NCI-H128 (cell line): ENCODE measurements around the gene OR4X1.
"Not testable (repeated sequence)": the region's sequence is repeated elsewhere in the genome, so short reads cannot be mapped to it uniquely, and the experiment has no call there.

Experiments used
- DNase-seq: peaks from one replicate; lab custom pipeline; 2025; ENCODE audit not compliant: unreplicated experiment; lab: John Stamatoyannopoulos, UW

Gene OR4X1, protein sequence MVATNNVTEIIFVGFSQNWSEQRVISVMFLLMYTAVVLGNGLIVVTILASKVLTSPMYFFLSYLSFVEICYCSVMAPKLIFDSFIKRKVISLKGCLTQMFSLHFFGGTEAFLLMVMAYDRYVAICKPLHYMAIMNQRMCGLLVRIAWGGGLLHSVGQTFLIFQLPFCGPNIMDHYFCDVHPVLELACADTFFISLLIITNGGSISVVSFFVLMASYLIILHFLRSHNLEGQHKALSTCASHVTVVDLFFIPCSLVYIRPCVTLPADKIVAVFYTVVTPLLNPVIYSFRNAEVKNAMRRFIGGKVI

DNA sequence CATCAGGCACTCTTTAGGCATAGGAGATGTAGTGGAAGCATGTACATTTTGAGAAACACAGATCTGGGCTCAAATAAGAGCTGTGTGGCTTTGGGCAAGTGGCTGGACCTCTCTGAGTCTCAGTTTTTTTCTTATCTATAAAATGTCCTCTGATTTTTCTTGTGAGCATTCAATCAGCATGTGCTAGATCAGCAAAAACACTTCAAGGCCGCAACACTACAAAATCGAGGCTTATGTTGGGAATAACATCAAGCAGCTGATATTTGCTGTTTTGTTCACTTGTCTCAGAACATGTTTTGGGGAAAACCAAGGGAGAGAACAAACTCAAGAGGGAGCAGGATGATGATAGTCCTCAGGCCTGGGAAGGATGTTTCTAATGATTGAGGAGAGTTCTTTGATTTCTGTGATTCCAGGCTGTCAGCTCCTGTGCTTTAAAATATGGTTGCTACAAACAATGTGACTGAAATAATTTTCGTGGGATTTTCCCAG lies at the start of gene OR4X1:
OR4X1 (plus strand) TSS at position 439 of the 489 bp plus-strand sequence; CDS start at position 439, 0 bp downstream.
- no peak for DNase-seq

DNA sequence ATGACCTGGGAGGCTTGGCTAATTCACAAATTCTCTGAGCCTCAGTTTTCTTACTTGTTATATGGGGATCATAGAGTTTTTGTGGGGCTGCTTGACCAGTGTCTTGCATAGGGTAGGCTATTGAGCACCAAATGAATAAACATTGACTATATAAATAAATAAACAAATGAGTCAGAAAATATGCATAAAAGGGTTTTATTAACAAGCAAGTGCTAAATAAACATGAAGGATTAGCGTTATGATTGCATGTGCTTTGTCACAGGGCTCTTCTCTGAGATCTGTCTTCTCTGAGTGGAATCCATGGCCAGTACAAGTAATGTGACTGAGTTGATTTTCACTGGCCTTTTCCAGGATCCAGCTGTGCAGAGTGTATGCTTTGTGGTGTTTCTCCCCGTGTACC lies 47.2 kb upstream of the OR4X1 start, which contains the start of gene OR4B1:
OR4B1 (plus strand) TSS at position 301 of the 400 bp plus-strand sequence; CDS start at position 301, 0 bp downstream.
- DNase-seq, result no peak

DNA sequence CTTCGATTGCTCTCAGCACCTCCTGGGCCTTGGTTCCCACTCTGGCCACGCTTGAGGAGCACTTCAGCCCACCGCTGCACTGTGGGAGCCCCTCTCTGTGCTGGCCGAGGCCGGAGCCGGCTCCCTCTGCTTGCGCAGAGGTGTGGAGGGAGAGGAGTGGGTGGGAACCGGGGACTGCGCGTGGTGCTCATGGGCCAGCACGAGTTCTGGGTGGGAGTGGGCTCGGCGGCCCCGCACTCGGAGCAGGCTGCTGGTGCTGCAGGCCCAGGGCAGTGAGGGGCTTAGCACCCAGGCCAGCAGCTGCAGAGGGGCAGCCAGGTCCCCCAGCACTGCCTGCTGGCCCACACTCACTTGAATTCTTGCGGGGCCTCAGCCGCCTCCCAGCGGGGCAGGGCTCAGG lies 34.9 kb upstream of the OR4X1 start:
- no peak for DNase-seq

DNA sequence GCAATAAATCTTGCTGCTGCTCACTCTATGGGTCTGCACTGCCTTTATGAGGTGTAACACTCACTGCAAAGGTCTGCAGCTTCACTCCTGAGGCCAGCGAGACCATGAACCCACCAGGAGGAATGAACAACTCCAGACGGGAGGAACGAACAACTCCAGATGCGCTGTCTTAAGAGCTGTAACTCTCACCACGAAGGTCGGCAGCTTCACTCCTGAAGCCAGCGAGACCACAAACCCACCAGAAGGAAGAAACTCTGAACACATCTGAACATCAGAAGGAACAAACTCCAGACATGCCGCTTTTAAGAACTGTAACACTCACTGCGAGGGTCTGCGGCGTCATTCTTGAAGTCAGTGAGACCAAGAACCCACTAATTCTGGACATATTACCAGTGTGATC lies 33.6 kb upstream of the OR4X1 start:
- DNase-seq, result not testable (repeated sequence)

DNA sequence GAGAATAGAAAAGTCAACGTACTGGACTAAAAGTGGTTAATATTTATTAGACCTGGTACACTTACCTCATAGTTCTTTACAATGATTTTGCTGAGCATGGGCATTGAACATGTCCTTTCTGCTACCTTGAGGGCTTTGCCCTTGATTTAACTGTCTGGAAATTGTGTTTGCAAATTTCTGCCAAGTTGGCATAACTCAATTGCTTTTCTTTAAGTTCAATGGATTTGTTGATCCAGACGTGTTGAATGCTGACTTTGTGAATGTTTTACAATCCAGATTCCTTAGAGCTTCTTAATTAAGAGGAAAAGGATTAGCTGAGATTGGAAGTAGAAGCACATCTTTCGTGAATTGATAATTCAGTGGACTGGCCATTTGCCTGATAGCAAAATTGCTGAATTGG lies 25.9 kb upstream of the OR4X1 start:
- no peak for DNase-seq

DNA sequence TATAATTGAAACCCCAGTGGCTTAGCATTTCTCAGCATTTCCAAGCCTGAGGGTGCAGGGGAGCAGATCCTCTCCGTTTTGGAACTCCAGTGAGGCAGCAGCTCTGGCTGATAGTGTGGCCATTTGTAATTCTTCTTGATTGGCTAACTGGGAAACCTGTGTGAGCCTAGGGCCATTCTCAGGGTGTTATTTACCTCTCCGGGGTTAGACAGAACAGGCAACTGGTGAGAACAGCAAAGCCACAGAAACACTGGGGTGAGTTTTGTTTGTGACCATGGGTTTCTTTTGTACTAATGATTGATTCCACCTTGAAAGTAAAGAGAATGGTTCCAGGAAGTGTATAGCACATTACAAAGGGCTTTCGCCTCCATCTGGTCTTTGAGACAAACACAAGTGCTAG lies 21.2 kb upstream of the OR4X1 start:
- no peak for DNase-seq

DNA sequence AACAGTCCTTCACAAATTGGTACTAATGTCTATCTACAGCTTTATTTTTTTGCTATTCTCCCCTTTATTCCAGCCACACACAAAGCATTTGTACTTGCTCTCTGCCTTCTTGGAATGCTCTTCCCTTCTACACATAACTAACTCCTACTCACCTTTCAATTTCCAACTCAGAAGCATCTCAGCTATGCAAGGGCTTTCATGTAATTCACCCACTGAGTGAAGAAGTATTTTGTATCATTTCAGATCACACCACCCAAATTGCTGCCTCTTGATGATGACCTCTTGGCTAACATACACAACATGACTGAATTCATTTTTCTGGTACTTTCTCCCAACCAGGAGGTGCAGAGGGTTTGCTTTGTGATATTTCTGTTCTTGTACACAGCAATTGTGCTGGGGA lies 18.9 kb upstream of the OR4X1 start, which contains the start of gene OR4X2:
OR4X2 (plus strand) TSS at position 301 of the 400 bp plus-strand sequence; CDS start at position 301, 0 bp downstream.
- DNase-seq, result no peak

DNA sequence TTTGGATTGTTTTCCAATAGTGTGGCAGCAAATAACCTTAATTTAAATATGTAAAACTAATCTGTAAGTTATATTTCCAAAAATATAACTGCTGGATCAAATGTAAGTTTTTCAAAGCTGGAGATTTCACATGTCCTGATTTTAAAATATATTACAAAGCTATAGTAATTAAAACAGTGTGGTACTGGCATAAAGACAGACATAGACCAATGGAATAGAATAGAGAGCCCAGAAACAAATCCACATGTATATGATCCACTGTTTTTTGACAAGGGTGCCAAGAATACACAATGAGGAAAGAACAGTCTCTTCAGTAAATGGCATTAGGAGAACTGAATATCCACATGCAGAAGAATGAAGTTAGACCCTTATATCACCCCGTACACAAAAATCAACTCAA lies 14.8 kb upstream of the OR4X1 start:
- DNase-seq, result no peak

DNA sequence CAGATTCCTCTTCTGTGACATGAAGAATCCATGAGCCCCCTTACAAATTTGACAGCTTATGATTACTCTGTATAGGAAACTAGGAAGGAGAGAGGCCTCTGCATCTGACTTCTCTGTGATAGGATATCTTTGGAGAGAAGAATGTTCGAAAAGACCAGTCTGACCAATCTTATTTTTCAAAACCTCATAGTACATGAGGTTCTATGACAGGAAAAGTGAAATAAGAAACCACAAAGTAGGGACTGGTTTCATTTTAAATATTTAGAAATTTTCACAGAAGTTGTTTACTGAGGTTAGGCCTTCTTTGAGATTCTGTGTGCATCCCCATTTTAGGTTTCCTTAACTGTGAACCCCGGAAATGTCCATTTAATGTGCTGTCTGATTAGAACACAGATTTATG lies 2.1 kb upstream of the OR4X1 start:
- no peak for DNase-seq

DNA sequence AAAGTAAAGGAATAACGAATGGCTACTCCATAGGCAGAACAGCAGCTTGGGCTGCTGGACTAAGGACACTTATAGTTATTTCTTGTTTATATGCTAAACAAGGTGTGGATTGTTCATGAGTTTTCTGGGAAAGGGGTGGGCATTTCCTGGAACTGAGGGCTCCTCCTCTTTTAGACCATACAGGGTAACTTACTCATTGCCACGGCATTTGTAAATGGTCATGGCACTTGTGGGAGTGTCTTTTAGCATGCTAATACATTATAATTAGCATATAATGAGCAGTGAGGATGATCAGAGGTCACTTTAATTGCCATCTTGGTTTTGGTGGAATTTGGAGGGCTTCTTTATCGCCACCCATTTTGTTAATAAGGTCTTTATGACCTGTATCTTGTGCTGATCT lies 7.0 kb downstream of the OR4X1 start:
- no peak for DNase-seq

DNA sequence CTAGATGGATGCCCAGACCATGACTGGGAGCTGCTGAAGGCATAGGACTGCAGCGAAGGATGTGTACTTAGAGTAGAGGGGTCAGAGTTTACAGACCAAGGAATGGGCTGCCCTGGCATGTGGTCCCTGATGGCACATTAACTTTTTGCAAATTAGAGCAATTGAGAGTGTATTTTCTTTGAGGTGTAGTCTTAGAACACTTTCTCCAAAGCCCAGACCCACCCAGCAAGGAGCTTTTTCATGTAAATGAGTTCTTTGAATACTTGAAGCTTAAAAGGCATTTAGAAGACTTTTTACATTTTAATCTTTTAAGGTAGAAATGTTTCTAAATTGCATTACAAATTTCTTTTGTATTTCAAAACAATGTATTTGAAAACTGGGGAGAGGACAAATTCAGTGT lies 8.9 kb downstream of the OR4X1 start:
- DNase-seq, result no peak

DNA sequence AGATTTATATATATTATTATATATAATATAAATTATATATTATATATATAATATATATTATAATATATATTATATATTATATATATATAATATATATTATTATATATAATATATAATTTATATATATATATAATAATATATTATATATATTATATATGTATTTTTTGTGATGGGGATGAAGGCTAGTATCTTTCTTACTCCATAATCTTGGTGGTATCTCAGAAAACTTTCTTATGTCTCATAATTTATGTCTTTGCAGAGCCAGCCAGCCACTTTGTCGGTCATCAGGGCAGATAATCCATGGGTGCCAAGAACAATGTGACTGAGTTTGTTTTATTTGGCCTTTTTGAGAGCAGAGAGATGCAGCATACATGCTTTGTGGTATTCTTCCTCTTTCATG lies 42.3 kb downstream of the OR4X1 start, which contains the start of gene OR4S1:
OR4S1 (plus strand) TSS at position 301 of the 400 bp plus-strand sequence; CDS start at position 301, 0 bp downstream.
- no peak for DNase-seq

DNA sequence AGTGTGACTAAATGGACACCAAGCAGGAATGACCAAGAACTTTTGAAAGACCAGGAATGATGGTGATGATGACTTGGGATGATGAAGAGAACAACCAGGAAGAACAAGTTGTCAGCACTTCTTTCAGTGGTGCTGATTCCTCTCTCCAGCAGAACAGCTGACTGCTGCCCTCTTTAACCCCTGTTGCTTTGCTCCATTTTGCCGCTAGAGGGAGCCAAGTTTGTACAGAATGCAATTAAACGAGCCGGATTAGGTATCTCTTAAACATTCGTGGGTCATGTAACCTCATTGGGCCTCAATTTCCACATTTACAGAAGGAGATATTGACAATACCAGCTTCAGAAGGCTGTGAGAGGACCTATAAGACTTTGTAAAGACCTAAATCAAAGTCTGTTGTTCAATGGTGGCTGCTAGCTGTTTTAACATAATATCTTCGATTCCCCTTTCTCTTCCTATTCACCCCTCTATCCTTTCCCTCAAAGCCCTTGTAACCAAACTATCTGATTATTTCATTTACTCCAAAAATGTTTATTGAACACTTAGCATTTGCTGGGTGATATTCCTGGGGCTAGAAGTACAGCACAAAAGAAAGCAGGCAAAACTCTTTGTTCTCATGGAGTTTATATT lies 44.2 kb downstream of the OR4X1 start:
- peak; percentile 11 for DNase-seq

DNA sequence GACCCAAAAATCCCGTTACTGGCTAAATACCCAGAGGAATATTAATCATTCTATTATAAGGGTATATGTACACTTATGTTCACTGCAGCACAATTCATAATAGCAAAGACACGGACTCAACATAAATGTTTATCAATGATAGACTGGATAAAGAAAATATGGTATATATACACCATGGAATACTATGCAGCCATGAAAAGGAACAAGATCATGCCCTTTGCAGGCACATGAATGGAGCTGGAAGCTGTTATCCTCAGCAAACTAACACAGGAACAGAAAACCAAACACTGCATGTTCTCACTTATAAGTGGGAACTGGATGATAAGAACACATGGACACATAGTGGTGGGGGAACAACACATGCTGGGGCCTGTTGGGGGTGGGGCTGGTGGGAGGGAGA lies 49.9 kb downstream of the OR4X1 start:
- DNase-seq, result not testable (repeated sequence)
